MCF 10A (cell line): ENCODE results near the gene CACNA2D2. TPM values are rescaled to one million over a fixed set of nuclear protein-coding genes. Genes with fewer than 3 reads are reported as not detected.

Experiments
- BruUV-seq: library from RNA; stranded (reverse); fragments of 400-500 nt; replicated peaks from 2 replicates; lab custom pipeline; 2021; lab: Mats Ljungman, UMichigan
- CTCF ChIA-PET: fragments of 300-600 bp; sonication (Branson Sonifier 250); formaldehyde crosslinking; extraction: SDS; loops from one replicate; lab custom pipeline; 2021; ENCODE audit warnings: antibody characterized with exemption, inconsistent platforms; lab: Yijun Ruan, JAX
- POLR2A ChIA-PET: fragments of 300-600, 350-650 bp; sonication (Branson Sonifier 250); formaldehyde crosslinking; extraction: SDS; loops from one replicate; lab custom pipeline; 2020; ENCODE audit warnings: antibody characterized with exemption, inconsistent platforms; lab: Yijun Ruan, JAX
- DNase-seq: peaks from one replicate; pipeline ENCODE4 v3.0.0-alpha.2; 2018; ENCODE audit not compliant: unreplicated experiment
- H3K27ac Mint-ChIP-seq: one replicate; pipeline ENCODE4 v1.8.0; 2022; ENCODE audit warnings: mild to moderate bottlenecking, low read depth, mixed read lengths; ENCODE audit not compliant: unreplicated experiment
- H3K27me3 Mint-ChIP-seq: one replicate; pipeline ENCODE4 v1.8.0; 2022; ENCODE audit warnings: mixed read lengths; ENCODE audit not compliant: insufficient read depth, unreplicated experiment
- H3K36me3 Mint-ChIP-seq: one replicate; pipeline ENCODE4 v1.8.0; 2022; ENCODE audit warnings: mild to moderate bottlenecking, moderate library complexity, mixed read lengths; ENCODE audit not compliant: insufficient read depth, unreplicated experiment
- H3K4me1 Mint-ChIP-seq: one replicate; pipeline ENCODE4 v1.8.0; 2022; ENCODE audit warnings: mixed read lengths; ENCODE audit not compliant: insufficient read depth, unreplicated experiment
- H3K4me3 Mint-ChIP-seq: one replicate; pipeline ENCODE4 v1.8.0; 2022; ENCODE audit warnings: mild to moderate bottlenecking, moderate library complexity, mixed read lengths; ENCODE audit not compliant: unreplicated experiment
- H3K9me3 Mint-ChIP-seq: one replicate; pipeline ENCODE4 v1.8.0; 2022; ENCODE audit warnings: mixed read lengths; ENCODE audit not compliant: unreplicated experiment
- intact Hi-C: fragments of 100-400 bp; cut with micrococcal nuclease; formaldehyde crosslinking; loops from 2 replicates; pipeline ENCODE4 v1.14.1; 2022
- total RNA-seq: library from RNA; stranded (reverse); gene quantifications from 2 replicates; pipeline ENCODE4 v1.2.3, GENCODE V29; 2022
- TF ChIP-seq, protein P1 (sequence below): fragments of 200-600 bp; IDR thresholded peaks from one replicate; pipeline ENCODE4 v1.8.0; 2022; ENCODE audit warnings: antibody characterized with exemption, mild to moderate bottlenecking; ENCODE audit not compliant: unreplicated experiment

CACNA2D2 gene
- total RNA-seq, 1 experiment from 2014 or later = not detected

DNA sequence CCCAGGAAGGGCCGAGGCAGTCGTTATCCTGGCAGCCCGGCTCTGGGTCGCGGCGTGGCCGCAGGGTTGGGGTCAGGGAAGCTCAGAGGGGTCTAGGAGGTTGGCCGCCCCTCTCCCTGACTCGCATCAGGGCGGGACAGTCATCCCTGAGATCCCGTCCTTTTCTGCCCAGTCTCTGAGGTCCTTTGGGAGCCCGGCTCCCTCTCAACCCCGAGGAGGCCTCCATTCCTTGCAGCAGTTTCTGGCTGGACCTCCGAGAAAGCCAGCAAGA is 181.4 kb downstream of the CACNA2D2 start:
- ChIA-PET CTCF (interaction anchor here (0.9 to 3.9 kb wide), 4 partner anchors 7 to 56 kb away, joined by 3 to 38 read pairs (median 26); partner anchors contain the start of genes HYAL3, IFRD2 and NAA80), POLR2A (interaction anchor here (0.6 to 5.0 kb wide), 5 partner anchors 14 to 1670 kb away, joined by 3 to 25 read pairs (median 5); partner anchors contain the start of genes HYAL3, IFRD2 and NAA80)
- DNase-seq = no peak
- intact Hi-C loops = no loop called here
- no TSS peak for BruUV-seq
- TF ChIP-seq, protein P1, sequence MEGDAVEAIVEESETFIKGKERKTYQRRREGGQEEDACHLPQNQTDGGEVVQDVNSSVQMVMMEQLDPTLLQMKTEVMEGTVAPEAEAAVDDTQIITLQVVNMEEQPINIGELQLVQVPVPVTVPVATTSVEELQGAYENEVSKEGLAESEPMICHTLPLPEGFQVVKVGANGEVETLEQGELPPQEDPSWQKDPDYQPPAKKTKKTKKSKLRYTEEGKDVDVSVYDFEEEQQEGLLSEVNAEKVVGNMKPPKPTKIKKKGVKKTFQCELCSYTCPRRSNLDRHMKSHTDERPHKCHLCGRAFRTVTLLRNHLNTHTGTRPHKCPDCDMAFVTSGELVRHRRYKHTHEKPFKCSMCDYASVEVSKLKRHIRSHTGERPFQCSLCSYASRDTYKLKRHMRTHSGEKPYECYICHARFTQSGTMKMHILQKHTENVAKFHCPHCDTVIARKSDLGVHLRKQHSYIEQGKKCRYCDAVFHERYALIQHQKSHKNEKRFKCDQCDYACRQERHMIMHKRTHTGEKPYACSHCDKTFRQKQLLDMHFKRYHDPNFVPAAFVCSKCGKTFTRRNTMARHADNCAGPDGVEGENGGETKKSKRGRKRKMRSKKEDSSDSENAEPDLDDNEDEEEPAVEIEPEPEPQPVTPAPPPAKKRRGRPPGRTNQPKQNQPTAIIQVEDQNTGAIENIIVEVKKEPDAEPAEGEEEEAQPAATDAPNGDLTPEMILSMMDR = no peak
- Mint-ChIP-seq H3K27me3 (no peaks in the 10 kb centered on the region), H3K4me1 (peaks cover 12% of the 10 kb centered on the region), H3K36me3 (no peaks in the 10 kb centered on the region), H3K27ac (no peak overlapping the region), H3K4me3 (no peak overlapping the region), H3K9me3 (no peaks in the 10 kb centered on the region)

DNA sequence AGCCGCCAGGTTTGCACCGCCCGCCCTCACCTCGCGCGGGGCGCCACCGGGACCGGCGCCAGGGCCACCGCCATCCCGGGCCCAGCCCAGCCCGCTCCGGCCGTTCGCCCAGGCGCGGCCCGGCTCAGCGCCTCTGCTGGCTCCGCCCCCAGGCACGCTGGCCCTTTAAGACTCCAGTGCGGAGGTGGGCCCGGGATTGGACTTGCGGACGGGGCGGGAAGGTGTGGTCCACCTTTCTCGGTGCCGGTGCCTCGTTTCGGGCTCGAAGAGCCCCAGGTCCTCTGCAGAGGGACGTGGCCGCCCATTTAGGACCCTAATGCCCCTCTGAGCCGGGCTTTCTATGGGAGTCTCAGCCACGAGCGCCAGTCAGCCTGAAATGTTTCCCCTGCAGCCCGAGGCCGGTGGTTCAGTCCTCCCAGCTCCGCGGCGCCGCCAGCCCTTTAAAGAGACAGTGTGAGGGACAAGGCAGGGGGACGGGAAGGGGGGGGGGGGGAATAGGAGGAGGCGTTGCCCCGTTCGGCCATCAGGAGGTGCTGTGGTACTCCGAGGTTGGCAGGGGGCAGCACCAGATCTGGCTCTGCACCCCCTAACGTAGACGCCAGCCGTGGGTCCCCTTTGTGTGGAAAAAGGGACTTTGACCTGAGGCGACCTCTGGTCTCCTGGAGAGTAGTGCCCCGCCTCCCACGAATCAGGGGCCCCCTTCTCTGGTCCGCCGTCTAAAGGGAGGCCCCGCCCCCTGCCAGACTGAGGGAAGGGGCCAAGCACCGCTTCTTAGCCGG is 181.9 kb downstream of the CACNA2D2 start:
- intact Hi-C loops = loop anchor here (1.0 kb wide), 1 partner anchor 22 kb away; the partner anchor contains the start of genes HYAL3 and NAA80
- BruUV-seq = no TSS peak
- TF ChIP-seq, protein P1 = peak; percentile 38
- H3K4me3 Mint-ChIP-seq = peak overlapping the region; percentile 80
- peak overlapping the region; percentile 98 for H3K27ac Mint-ChIP-seq
- peak; percentile 89 for DNase-seq
- H3K27me3 Mint-ChIP-seq = no peaks in the 10 kb centered on the region
- H3K36me3 Mint-ChIP-seq = peaks cover under 1% of the 10 kb centered on the region
- ChIA-PET POLR2A (interaction anchor here (0.6 to 5.0 kb wide), 6 partner anchors 15 to 1671 kb away, joined by 3 to 25 read pairs (median 8); partner anchors contain the start of genes HYAL3, IFRD2 and NAA80), CTCF (interaction anchor here (0.6 to 3.9 kb wide), 7 partner anchors 19 to 1179 kb away, joined by 3 to 38 read pairs (median 3); partner anchors contain the start of genes HYAL3, IFRD2 and NAA80)
- peaks cover 17% of the 10 kb centered on the region for H3K4me1 Mint-ChIP-seq
- H3K9me3 Mint-ChIP-seq = no peaks in the 10 kb centered on the region

DNA sequence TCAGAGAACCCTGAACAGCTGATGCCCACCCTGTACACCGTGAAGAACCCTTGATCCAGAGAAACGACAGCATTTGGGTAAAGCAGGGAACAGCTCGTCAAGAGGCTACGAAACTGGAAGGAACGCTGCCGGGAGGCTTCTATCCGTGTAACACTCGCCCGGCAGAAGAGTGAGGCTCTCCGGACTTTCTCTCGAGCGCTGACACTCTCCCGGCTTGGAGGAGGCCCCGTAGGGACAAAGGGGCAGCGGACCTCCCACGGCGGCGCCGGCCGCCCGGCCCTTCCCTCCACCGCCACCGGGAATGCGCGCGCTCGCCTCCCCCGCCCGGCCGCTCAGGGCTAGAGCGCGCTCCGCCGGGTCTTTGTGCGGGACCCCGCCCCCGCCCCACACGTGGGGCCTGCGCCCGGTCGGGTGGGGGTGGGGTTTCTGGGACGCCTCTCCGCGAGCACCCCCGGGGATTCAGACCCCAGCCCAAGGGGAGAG is 182.5 kb downstream of the CACNA2D2 start:
- Mint-ChIP-seq H3K27me3 (no peaks in the 10 kb centered on the region), H3K4me1 (peaks cover 22% of the 10 kb centered on the region), H3K36me3 (peaks cover 6% of the 10 kb centered on the region), H3K27ac (peak overlapping the region; percentile 98), H3K4me3 (peak overlapping the region; percentile 80), H3K9me3 (no peaks in the 10 kb centered on the region)
- DNase-seq = peak; percentile 68
- TF ChIP-seq, protein P1 = no peak
- no TSS peak for BruUV-seq
- intact Hi-C loops = loop anchor here (1.0 kb wide), 1 partner anchor 22 kb away; the partner anchor contains the start of genes HYAL3 and NAA80
- POLR2A ChIA-PET = interaction anchor here (0.6 to 5.0 kb wide), 6 partner anchors 11 to 29 kb away, joined by 3 to 25 read pairs (median 8); partner anchors contain the start of genes HYAL3, IFRD2 and NAA80
- CTCF ChIA-PET = interaction anchor here (0.6 to 1.3 kb wide), 5 partner anchors 14 to 1179 kb away, joined by 3 to 4 read pairs (median 3); no protein-coding TSS in a partner anchor
